ENCODE results near the gene SCFD2.

Gene SCFD2

DNA sequence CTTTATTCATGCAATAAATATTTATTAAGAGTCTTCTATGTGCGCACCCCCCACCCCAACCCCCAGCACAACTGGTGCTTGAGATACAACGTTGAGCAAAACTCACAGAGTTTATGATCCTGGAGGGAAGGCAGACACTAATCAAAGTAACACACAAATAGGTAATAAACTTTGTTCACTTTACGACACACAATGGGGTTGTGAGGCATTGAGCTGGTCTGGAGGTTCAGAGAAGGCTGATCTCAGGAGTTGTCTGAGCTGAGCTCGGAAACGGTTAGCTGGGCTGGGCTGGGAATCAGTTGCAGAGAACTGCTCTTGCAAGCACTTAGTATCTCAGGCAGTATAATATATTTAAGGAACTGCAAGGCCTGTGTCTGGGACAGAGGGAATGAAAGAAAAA is 238.5 kb downstream of the SCFD2 start:
- TF ChIP-seq, protein P1, sequence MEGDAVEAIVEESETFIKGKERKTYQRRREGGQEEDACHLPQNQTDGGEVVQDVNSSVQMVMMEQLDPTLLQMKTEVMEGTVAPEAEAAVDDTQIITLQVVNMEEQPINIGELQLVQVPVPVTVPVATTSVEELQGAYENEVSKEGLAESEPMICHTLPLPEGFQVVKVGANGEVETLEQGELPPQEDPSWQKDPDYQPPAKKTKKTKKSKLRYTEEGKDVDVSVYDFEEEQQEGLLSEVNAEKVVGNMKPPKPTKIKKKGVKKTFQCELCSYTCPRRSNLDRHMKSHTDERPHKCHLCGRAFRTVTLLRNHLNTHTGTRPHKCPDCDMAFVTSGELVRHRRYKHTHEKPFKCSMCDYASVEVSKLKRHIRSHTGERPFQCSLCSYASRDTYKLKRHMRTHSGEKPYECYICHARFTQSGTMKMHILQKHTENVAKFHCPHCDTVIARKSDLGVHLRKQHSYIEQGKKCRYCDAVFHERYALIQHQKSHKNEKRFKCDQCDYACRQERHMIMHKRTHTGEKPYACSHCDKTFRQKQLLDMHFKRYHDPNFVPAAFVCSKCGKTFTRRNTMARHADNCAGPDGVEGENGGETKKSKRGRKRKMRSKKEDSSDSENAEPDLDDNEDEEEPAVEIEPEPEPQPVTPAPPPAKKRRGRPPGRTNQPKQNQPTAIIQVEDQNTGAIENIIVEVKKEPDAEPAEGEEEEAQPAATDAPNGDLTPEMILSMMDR (IDR thresholded peaks at IDR 0.05; ENCODE audit: low read depth, low read length, missing control alignments) = no peak
- no peak overlapping the region for H3K4me3 ChIP-seq (ENCODE audit: low read depth, low read length)
- in situ Hi-C loops (cut with HindIII; ENCODE audit: low sequenced_read_pairs) = no loop called here
- DNase-seq (ENCODE audit: low read depth) = no peak

- TF ChIP-seq, protein P1 (IDR thresholded peaks at IDR 0.05; ENCODE audit: low read depth, low read length, missing control alignments) = no peak
- DNase-seq (ENCODE audit: low read depth) = no peak
- in situ Hi-C loops (cut with HindIII; ENCODE audit: low sequenced_read_pairs) = no loop called here
- H3K4me3 ChIP-seq (ENCODE audit: low read depth, low read length) = no peak overlapping the region
Observed at GRCh38 chr4:53126099-53126498, 239.8 kb downstream of the SCFD2 start.

GRCh38 chr4:53123819-53124218 is 242.0 kb downstream of the SCFD2 start:
- H3K4me3 ChIP-seq (ENCODE audit: low read depth, low read length) = no peak overlapping the region
- TF ChIP-seq, protein P1 (IDR thresholded peaks at IDR 0.05; ENCODE audit: low read depth, low read length, missing control alignments) = no peak
- DNase-seq (ENCODE audit: low read depth) = no peak
- in situ Hi-C loops (cut with HindIII; ENCODE audit: low sequenced_read_pairs) = no loop called here

DNA sequence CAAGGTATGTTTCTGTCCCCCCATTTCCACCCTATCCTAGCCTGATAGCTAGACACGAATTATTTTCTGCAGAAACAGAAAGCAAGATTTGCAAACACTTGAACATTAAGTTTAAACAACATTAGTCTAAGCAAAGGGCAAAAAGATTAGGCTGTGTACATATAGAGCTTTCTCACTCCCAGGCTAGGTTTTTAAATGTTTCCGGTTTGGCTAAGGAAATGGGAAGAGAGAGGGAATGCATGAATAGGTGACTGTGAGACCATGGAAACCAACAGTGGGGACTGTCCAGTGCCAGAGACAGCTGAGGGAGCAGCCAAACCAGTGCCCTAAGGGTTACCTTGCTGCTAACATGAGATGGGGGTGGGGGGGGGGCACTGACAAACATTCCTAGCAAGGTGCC is 242.7 kb downstream of the SCFD2 start:
- in situ Hi-C loops (cut with HindIII; ENCODE audit: low sequenced_read_pairs) = no loop called here
- no peak overlapping the region for H3K4me3 ChIP-seq (ENCODE audit: low read depth, low read length)
- TF ChIP-seq, protein P1 (IDR thresholded peaks at IDR 0.05; ENCODE audit: low read depth, low read length, missing control alignments) = no peak
- no peak for DNase-seq (ENCODE audit: low read depth)

DNA sequence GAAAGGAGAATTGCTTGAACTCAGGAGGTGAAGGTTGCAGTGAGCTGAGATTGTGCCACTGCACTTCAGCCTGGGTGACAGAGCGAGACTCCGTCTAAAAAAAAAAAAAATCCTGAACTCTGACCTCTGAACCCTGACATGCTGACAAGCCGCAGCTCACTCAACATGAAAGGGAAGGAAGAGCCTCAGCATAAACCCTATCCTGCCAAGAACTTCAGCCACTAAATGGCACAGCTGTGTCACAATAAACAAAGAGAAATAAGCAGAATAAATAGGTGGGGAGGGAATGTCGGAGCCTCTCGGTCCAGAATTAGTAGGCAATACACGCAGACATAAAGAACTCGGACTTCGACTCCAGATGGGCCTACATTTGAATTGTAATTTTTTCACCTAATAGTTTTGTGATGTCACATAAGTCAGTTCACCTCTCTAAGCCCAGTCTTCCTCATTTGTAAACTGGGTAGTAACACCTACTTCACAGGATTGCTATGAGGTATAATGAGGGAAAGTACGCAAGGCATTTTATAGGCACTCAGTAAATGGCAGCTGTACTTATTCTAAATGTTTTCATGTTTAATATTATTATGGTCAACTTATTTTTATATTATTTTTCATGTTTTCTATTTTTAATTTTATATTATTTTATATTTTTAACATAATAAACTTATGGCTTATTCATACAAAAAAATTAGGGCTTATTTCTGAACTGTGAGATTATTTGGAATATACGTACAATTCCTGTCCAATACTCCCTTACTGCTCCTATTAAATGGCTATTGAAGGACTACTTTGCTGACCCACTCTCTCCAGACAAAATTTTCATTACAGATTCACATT is 243.4 kb downstream of the SCFD2 start:
- in situ Hi-C loops (cut with HindIII; ENCODE audit: low sequenced_read_pairs) = no loop called here
- TF ChIP-seq, protein P1 (IDR thresholded peaks at IDR 0.05; ENCODE audit: low read depth, low read length, missing control alignments) = no peak
- H3K4me3 ChIP-seq (ENCODE audit: low read depth, low read length) = no peak overlapping the region
- no peak for DNase-seq (ENCODE audit: low read depth)

- DNase-seq (ENCODE audit: low read depth) = no peak
- TF ChIP-seq, protein P1 (IDR thresholded peaks at IDR 0.05; ENCODE audit: low read depth, low read length, missing control alignments) = no peak
- H3K4me3 ChIP-seq (ENCODE audit: low read depth, low read length) = no peak overlapping the region
- in situ Hi-C loops (cut with HindIII; ENCODE audit: low sequenced_read_pairs) = no loop called here
Observed at GRCh38 chr4:53121264-53121865, 244.5 kb downstream of the SCFD2 start.
